ENCODE measurements around the gene HPDL.

Gene HPDL

GRCh38 chr1:45325851-45326506, 716 bp upstream of the HPDL start:
- DNase-seq, result no peak

DNA sequence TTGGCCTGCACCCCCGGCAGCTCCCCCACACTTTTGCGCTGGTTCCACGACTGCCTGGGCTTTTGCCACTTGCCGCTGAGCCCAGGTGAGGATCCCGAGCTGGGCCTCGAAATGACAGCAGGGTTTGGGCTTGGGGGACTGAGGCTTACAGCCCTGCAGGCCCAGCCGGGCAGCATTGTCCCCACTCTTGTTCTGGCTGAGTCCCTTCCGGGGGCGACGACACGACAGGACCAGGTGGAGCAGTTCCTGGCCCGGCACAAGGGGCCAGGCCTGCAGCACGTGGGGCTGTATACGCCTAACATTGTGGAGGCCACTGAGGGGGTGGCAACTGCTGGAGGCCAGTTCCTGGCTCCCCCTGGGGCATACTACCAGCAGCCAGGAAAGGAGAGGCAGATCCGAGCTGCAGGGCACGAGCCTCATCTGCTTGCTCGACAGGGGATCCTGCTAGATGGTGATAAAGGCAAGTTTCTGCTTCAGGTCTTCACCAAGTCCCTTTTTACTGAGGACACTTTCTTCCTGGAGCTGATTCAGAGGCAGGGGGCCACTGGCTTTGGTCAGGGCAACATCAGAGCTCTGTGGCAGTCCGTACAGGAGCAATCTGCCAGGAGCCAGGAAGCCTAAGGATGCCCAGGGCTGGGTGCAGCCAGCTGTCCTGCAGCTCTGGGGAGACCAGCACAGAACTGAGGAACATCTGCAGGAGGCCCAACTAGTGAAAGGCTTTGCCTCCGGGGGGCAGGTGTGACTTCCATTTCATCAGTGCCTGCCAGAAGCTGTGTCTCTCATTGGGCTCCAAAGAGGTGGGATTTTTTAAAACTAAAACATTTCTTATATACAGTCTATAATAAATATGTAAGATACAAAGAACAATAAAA, 1.2 kb downstream of the HPDL start:
- DNase-seq, result no peak

DNA sequence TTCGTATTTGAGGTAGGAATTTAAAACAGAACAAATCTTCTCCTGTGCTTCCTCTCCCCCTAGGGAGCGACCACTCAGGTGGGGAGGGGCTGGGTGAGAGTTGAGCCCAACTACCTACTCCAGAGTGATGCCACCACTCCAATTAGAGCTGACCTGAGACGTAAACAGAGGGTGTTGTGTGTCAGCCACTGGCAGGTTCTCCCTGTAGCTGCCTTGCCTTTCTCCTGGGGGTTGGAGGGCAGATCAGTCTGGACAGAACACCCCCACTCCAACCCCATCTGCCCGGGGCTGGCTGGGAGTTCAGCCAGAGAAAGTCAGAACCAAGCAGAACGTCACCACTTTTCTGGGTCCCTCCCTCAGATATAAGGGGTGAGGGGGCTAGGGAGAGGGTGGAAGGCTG, 2.0 kb downstream of the HPDL start:
- no peak for DNase-seq

GRCh38 chr1:45329445-45329844, 2.8 kb downstream of the HPDL start:
- no peak for DNase-seq

DNA sequence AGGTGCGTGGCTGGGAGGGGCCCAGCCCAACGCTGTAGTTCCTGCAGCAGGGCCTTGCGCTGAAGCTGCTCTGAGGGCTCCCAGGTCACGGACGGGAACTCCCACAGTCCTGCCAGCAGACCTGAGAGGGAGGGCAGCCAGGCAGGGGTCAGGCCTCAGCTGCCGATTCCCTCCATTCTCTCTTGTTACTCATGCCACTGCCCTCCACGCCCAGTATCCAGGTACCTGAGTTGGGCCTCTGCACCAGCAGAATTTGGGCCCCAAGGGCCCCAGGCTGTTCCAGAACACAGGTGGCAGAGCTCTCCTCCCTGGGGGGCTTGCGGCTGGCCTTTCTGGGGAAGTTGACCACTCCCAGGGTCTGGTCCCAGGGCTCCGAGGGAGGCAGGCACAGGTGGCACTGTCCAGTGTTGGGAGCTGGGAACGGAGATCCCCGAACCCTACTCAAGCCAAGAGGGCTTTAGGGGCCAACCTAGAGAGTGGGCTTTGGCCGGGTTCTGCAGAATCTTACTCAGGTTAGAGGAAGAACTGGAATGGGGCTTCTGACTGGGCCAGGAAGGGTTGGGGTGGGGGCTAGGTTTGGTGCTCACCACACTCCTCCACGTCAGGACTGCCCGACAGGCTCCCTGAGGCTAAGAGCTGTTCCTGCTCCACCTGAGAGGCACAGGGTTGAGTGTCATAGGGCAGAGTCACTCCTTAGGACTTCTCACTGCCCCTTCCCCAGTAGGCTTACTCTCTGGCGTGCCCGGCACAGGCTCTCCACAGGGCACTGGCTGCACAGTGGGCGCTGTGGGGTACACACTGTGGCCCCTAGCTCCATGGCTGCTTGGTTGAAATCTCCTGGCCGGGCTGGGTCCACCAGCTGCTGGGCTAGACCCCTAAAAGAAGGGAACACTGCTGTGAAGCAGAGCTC, 5.0 kb downstream of the HPDL start:
- DNase-seq, result no peak

DNA sequence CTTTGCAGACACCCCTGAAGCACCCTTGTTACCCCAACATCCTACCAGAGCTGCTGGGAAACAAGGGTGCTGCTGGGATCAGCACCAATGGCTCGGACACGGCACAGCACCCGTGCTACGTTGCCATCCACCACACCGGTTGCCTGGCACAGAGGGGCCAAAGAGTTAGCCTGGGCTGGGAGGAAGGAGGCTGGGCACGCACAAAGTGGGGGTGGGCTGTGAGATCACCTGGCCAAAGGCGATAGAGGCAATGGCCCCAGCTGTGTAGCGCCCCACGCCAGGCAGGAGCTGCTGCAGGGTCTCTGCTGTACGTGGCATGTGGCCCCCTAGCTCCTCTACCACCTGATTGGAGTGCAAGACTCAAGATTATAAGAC, 5.6 kb downstream of the HPDL start:
- no peak for DNase-seq

GRCh38 chr1:45334308-45335245, 7.9 kb downstream of the HPDL start:
- no peak for DNase-seq

DNA sequence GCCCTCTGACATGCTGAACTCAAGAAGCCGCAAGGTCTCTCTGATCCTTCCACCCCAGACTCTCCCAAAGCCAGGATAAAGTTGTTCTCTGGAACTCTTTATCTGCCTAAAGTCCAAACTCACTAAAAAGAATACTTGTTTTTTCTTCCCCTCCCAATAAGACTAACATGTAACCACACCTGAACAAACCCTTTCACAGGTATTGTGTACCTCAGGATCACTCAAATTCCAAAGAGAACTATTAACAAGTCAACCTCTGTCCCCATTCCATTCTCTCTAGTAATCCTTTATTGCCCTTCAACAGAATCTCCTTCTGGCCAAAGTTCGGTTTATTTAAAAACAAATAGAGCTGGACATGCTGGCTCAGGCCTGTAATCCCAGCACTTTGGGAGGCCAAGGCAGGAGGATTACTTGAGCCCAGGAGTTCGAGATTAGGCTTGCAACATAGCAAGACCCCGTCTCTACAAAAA, 9.2 kb downstream of the HPDL start:
- no peak for DNase-seq

DNA sequence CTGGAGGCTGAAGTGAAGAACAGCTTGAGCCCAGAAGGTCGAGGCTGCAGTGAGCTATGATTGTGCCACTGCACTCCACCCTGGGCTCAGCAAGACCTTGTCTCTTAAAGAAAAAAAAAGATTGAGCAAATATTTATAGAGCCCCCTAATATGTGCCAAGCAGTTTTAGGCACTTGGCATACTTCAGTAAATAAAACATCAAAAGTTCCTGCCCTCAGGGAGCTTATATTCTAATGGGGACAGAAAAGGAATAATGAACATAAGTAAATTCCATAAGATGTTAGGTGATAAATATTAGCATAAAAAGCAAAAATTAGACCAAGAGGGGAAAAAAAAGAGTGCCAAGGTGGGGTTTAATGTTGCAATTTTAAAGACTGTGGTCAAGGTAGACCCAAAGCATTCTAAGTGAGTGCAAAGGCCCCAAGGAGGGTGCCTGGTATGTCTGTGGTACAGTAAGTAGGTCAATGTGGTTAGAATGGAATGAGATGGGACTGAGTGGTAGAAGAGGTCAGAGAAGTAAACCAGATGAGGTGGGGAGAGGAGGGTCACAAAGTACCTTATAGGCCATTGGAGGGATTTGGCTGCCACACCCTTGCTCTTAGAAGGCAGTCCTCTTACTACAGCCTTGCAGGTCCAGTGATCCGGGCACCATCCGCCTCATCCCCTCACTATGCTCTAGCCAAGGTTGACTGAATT, 11.1 kb downstream of the HPDL start:
- DNase-seq, result no peak

DNA sequence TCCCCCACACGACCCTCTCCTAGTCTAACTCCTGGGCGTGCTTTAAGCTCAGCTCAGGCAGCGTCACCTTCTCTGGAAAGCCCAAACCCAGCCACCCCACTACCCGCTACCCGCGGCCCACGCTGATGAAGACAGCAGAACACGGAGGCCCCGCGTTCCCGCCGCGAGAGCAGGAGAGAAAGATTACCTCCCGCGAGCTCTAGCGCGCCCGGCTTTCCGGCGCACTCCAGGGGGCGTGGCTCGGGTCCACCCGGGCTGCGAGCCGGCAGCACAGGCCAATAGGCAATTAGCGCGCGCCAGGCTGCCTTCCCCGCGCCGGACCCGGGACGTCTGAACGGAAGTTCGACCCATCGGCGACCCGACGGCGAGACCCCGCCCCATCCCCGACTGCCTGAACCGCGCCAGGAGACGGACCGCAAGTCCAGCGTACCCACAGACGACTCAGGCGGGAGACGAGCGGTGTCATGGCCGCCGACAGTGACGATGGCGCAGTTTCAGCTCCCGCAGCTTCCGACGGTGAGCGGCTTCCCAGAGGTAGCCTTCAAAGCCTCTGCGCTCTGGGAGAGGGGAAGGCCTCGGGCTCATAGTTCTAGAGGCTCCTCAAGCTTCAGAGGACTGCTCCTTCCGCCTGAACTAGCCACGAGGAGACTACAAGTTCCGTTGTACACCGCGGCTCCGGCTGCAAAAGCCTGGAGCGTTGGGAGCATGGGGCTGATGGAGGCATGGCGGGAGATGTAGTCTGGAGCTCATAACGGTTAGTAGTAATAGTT, 13.3 kb downstream of the HPDL start, which contains the start of the genes MUTYH and TOE1:
Gene MUTYH (minus strand): TSS at position 652 of the 770 bp plus-strand sequence. CDS start 5,935 bp downstream, outside the sequence.
Gene TOE1 (plus strand): TSS at position 382 of the 770 bp plus-strand sequence. CDS start 83 bp downstream, at position 465.
- peak; percentile 90 for DNase-seq

DNA sequence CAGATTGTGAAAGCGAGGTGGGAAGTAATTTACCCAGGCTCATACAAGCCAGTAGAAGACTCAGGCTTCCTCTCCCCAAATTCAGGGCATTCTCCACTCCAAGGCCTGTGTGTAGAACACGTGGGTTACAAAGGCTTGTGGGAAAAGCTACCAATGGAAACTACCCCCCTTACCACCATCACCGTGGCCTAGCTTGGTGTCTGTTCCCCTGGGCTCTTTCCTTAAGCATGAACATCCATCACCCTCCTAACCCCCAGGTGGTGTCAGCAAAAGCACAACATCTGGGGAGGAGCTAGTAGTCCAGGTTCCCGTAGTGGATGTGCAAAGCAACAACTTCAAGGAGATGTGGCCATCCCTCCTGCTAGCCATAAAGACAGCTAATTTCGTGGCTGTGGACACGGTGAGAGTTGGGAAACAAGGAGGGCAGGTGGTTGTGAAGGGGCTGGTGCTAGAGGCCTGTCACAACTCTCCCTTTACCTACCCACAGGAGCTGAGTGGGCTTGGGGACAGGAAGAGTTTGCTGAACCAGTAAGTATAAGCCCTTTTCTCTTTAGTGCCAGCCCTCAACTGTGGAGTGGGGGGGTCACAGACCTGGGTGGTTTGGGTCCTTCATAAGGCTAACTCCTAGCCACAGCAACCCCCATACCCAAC, 14.2 kb downstream of the HPDL start:
- peak; percentile 15 for DNase-seq

DNA sequence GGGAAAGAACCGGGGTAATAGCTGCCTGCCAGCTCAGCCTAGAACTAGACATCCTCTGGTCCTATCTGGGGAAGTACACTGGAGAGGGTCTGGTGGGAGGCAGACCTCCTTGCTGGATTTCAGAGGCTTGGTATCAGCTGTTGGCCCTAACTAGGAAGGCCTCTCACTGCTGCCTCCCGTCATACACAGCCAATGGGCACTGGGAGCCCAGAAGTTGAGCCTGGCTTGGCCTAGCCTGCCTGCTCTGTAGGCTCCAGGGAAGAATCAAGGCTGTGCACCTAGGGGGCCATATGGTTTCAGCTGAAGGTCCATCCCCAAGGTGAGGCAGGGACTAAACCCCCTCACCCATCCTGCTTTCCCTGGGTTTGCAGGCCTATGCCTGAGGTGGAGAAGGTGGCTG, 17.8 kb downstream of the HPDL start:
- no peak for DNase-seq

DNA sequence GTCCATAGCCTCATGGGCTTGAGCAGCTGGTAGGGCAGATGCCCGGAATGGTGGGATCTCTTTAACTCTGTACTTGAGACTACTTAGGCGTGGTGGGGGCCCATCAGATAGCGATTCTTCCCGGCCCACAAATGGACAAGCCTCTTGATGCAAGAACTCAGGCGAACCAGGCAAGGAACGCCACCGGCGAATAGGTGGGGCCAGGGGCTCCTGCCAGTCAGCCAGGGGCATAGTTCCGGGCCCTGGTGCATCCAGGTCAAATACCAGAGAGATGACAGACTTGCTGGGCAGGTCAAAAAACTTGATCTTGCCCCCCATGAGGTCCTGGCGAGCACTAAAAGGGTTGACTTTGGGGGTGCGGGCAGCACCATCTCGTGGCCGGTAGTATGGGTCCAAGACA, 18.3 kb downstream of the HPDL start:
- no peak for DNase-seq

GRCh38 chr1:45346473-45346872, 19.8 kb downstream of the HPDL start:
- DNase-seq, result no peak

DNA sequence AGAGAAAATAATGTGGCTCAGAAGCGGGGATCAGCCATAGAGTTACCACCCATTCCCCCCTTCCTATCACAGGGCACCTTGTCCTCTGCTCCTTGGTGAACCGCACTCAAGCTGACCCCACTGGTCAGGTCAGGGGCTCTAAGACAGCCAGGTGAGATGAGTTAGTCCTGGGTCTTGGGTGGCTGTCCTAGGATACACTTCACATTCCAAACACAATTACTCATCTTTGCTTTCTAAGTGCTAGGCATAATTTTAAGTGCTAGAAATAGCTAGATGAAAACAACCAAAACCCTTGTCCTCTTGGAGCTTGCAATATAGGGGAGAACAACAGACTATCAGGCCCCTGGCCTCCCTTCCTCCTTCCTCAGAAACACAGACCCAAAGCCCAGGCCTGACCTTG, 21.3 kb downstream of the HPDL start:
- DNase-seq, result no peak

DNA sequence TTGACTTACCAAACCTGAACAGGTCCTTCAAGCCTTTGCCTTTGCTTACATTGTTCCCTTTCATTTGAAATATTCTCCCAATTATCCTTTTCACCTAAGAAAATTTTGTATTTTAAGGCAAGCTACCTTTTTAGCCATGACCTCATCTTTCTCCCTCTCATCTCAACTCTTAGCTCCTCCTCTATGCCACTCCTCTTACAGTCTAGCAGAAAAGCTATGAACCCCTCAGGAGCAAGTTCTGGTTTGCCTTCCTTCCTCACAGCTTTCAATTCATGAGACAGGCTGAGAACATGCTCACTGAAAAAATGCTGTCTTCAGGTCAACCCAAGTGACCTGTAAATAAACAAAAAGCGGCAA, 21.9 kb downstream of the HPDL start:
- DNase-seq, result no peak

- DNase-seq, result no peak
Measured at GRCh38 chr1:45348966-45349677, 22.4 kb downstream of the HPDL start.

- DNase-seq, result no peak
Measured at GRCh38 chr1:45351508-45351907, 24.8 kb downstream of the HPDL start.

GRCh38 chr1:45353685-45354084, 27.0 kb downstream of the HPDL start:
- no peak for DNase-seq

All from CD4-positive, alpha-beta T cell treated with Interleukin-4 for 4 hours (primary cell).